ENCODE measurements around the gene MEIS2. TPM values are rescaled to one million over a fixed set of nuclear protein-coding genes. Genes with fewer than 3 reads are reported as not detected.

Gene MEIS2
- total RNA-seq, 2 donors from 2014 or later, result 54.0 to 55.2 TPM

- DNase-seq (ENCODE audit: low spot score), result no peak
These were observed 9.7 kb downstream of the MEIS2 start for GRCh38 chr15:37090543-37091175.

GRCh38 chr15:37088436-37088835 lies 11.9 kb downstream of the MEIS2 start:
- intact Hi-C loops (cut with DNase I), result no loop called here
- DNase-seq (ENCODE audit: low spot score), result no peak

More at GRCh38 chr15:37090543-37091175, 9.7 kb downstream of the MEIS2 start:
- intact Hi-C loops (cut with DNase I), result loop anchor here in 1 of 2 donors (10.0 kb wide), 2 partner anchors 66 to 586 kb away; no protein-coding TSS in a partner anchor

GRCh38 chr15:37087131-37087588 lies 13.2 kb downstream of the MEIS2 start:
- DNase-seq (ENCODE audit: low spot score), result no peak
- intact Hi-C loops (cut with DNase I), result no loop called here

GRCh38 chr15:37086521-37086920 lies 13.8 kb downstream of the MEIS2 start:
- no peak for DNase-seq (ENCODE audit: low spot score)

GRCh38 chr15:37086120-37086519 lies 14.2 kb downstream of the MEIS2 start:
- intact Hi-C loops (cut with DNase I), result no loop called here
- DNase-seq (ENCODE audit: low spot score), result no peak

More at GRCh38 chr15:37086521-37086920, 13.8 kb downstream of the MEIS2 start:
- intact Hi-C loops (cut with DNase I), result no loop called here

- intact Hi-C loops (cut with DNase I), result no loop called here
- DNase-seq (ENCODE audit: low spot score), result no peak
These were observed 15.7 kb downstream of the MEIS2 start for GRCh38 chr15:37084602-37085001.

- intact Hi-C loops (cut with DNase I), result no loop called here
- DNase-seq (ENCODE audit: low spot score), result no peak
These were observed 16.7 kb downstream of the MEIS2 start for GRCh38 chr15:37083610-37084009.

- intact Hi-C loops (cut with DNase I), result no loop called here
- no peak for DNase-seq (ENCODE audit: low spot score)
These were observed 18.4 kb downstream of the MEIS2 start for GRCh38 chr15:37081983-37082382.

- intact Hi-C loops (cut with DNase I), result no loop called here
- no peak for DNase-seq (ENCODE audit: low spot score)
These were observed 20.0 kb downstream of the MEIS2 start for GRCh38 chr15:37080261-37080921.

GRCh38 chr15:37079726-37080125 lies 20.6 kb downstream of the MEIS2 start:
- no peak for DNase-seq (ENCODE audit: low spot score)
- intact Hi-C loops (cut with DNase I), result no loop called here

- no peak for DNase-seq (ENCODE audit: low spot score)
- intact Hi-C loops (cut with DNase I), result no loop called here
These were observed 21.8 kb downstream of the MEIS2 start for GRCh38 chr15:37078566-37078965.

GRCh38 chr15:37077623-37078351 lies 22.6 kb downstream of the MEIS2 start:
- intact Hi-C loops (cut with DNase I), result no loop called here
- DNase-seq (ENCODE audit: low spot score), result no peak

- intact Hi-C loops (cut with DNase I), result no loop called here
- no peak for DNase-seq (ENCODE audit: low spot score)
These were observed 23.8 kb downstream of the MEIS2 start for GRCh38 chr15:37076543-37076942.

- intact Hi-C loops (cut with DNase I), result no loop called here
- no peak for DNase-seq (ENCODE audit: low spot score)
These were observed 24.6 kb downstream of the MEIS2 start for GRCh38 chr15:37075777-37076176.

GRCh38 chr15:37072181-37072580 lies 28.2 kb downstream of the MEIS2 start:
- DNase-seq (ENCODE audit: low spot score), result no peak
- intact Hi-C loops (cut with DNase I), result no loop called here

GRCh38 chr15:37071134-37071533 lies 29.2 kb downstream of the MEIS2 start:
- no peak for DNase-seq (ENCODE audit: low spot score)
- intact Hi-C loops (cut with DNase I), result no loop called here

GRCh38 chr15:37070686-37071085 lies 29.7 kb downstream of the MEIS2 start:
- intact Hi-C loops (cut with DNase I), result no loop called here
- no peak for DNase-seq (ENCODE audit: low spot score)

GRCh38 chr15:37061996-37062395 lies 38.4 kb downstream of the MEIS2 start:
- DNase-seq (ENCODE audit: low spot score), result no peak
- intact Hi-C loops (cut with DNase I), result no loop called here

GRCh38 chr15:37059086-37059485 lies 41.3 kb downstream of the MEIS2 start:
- DNase-seq (ENCODE audit: low spot score), result no peak
- intact Hi-C loops (cut with DNase I), result no loop called here

- intact Hi-C loops (cut with DNase I), result no loop called here
- no peak for DNase-seq (ENCODE audit: low spot score)
These were observed 41.9 kb downstream of the MEIS2 start for GRCh38 chr15:37058316-37058985.

Data from posterior vena cava (tissue), 2 donors.